Liver (tissue), 9 donors: ENCODE results near the gene ADGRF1. TPM values are rescaled to one million over a fixed set of nuclear protein-coding genes. Genes with fewer than 3 reads are reported as not detected.

Experiments
- DNase-seq: peaks from one replicate; pipeline ENCODE4 v3.0.0-alpha.2; 2017; ENCODE audit warnings: low spot score
- H3K27ac ChIP-seq, 2 donors: one replicate each; pipeline ENCODE4 v1.7.0; 2013; ENCODE audit warnings: inconsistent platforms in 2 of 2, low read length in 2 of 2, control low read depth in 1 of 2, low read depth in 1 of 2, mild to moderate bottlenecking in 1 of 2
- H3K27me3 ChIP-seq, 4 donors: one replicate each; pipeline versions ENCODE4 v1.6.1 to v1.7.0; 2013; ENCODE audit warnings: low read length in 3 of 4, inconsistent platforms in 1 of 4, mild to moderate bottlenecking in 1 of 4, moderate library complexity in 1 of 4; ENCODE audit not compliant: control insufficient read depth in 4 of 4, insufficient read depth in 4 of 4
- H3K36me3 ChIP-seq, 4 donors: one replicate each; pipeline versions ENCODE4 v1.6.1 to v1.7.0; 2013; ENCODE audit warnings: low read length in 3 of 4, mild to moderate bottlenecking in 3 of 4, low read depth in 1 of 4, moderate library complexity in 1 of 4; ENCODE audit not compliant: control insufficient read depth in 4 of 4, insufficient read depth in 3 of 4
- H3K4me1 ChIP-seq, 4 donors: one replicate each; pipeline versions ENCODE4 v1.6.1 to v1.7.0; 2013; ENCODE audit warnings: low read length in 3 of 4, mild to moderate bottlenecking in 3 of 4, moderate library complexity in 1 of 4; ENCODE audit not compliant: control insufficient read depth in 4 of 4, insufficient read depth in 4 of 4
- H3K4me3 ChIP-seq, 3 donors: one replicate each; pipeline versions ENCODE4 v1.6.1 to v1.7.0; 2013; ENCODE audit warnings: low read length in 3 of 3, control low read depth in 1 of 3, low read depth in 1 of 3, mild to moderate bottlenecking in 1 of 3
- H3K9ac ChIP-seq, 2 donors: one replicate each; pipeline ENCODE4 v1.7.0; 2013; ENCODE audit warnings: low read length in 2 of 2, mild to moderate bottlenecking in 2 of 2, moderate library complexity in 2 of 2, control low read depth in 1 of 2, low read depth in 1 of 2
- H3K9me3 ChIP-seq, 4 donors: one replicate each; pipeline versions ENCODE4 v1.6.1 to v1.7.0; 2013; ENCODE audit warnings: low read length in 3 of 4; ENCODE audit not compliant: control insufficient read depth in 4 of 4
- FOXA1 ChIP-seq: IDR thresholded peaks from 2 replicates; pipeline ENCODE4 v1.6.1; 2016; ENCODE audit warnings: antibody characterized with exemption
- FOXA2 ChIP-seq: IDR thresholded peaks from 2 replicates; pipeline ENCODE4 v1.6.1; 2016; ENCODE audit warnings: antibody characterized with exemption
- HNF4A ChIP-seq, 2 donors: conservative IDR thresholded peaks; 2 replicates each; pipeline ENCODE4 v1.6.1; 2016; ENCODE audit warnings: antibody characterized with exemption in 2 of 2, mild to moderate bottlenecking in 2 of 2
- HNF4G ChIP-seq: IDR thresholded peaks from 2 replicates; pipeline ENCODE4 v1.6.1; 2016; ENCODE audit warnings: antibody characterized with exemption
- JUND ChIP-seq, 2 donors: IDR thresholded peaks; 2 replicates each; pipeline ENCODE4 v1.6.1; 2016; ENCODE audit warnings: antibody characterized with exemption in 2 of 2
- NR2F2 ChIP-seq: IDR thresholded peaks from 2 replicates; pipeline ENCODE4 v1.6.1; 2016; ENCODE audit warnings: antibody characterized with exemption
- RAD21 ChIP-seq, 2 donors: IDR thresholded peaks; 2 replicates each; pipeline ENCODE4 v1.6.1; 2016; ENCODE audit warnings: antibody characterized with exemption in 2 of 2, mild to moderate bottlenecking in 2 of 2
- RXRA ChIP-seq, 2 donors: IDR thresholded peaks; 2 replicates each; pipeline ENCODE4 v1.6.1; 2017 to 2018; ENCODE audit warnings: antibody characterized with exemption in 2 of 2, mild to moderate bottlenecking in 1 of 2
- YY1 ChIP-seq: IDR thresholded peaks from 2 replicates; pipeline ENCODE4 v1.6.1; 2016; ENCODE audit warnings: antibody characterized with exemption, mild to moderate bottlenecking
- WGBS: extraction: QIAGEN DNeasy Blood & Tissue Kit; methylation state at CpG from one replicate; pipeline ENCODE4 v1.1.7; 2013; 5-methylcytosine and 5-hydroxymethylcytosine counted together
- polyA plus RNA-seq, 2 donors: library from polyadenylated mRNA; stranded (reverse) in 1 of 2; unstranded in 1 of 2; fragments of 200-250 nt in 1 of 2; fragments of >200 nt in 1 of 2; fragmentation: Nextera tagmentation in 1 of 2; extraction: Ambion mirVana in 1 of 2; gene quantifications; one replicate each; pipeline versions ENCODE4 v1.2.1 to v1.2.3, GENCODE V29; 2013 to 2015
- total RNA-seq, 2 donors: library from RNA; depleted of rRNA; stranded (reverse); fragments of >200 nt; gene quantifications; one replicate each; pipeline ENCODE4 v1.2.3, GENCODE V29; 2014
- TF ChIP-seq, protein P1 (sequence below): IDR thresholded peaks from 2 replicates; pipeline ENCODE4 v1.6.1; 2016; ENCODE audit warnings: antibody characterized with exemption
- TF ChIP-seq, protein P2 (sequence below): IDR thresholded peaks from 2 replicates; pipeline ENCODE4 v1.6.1; 2016; ENCODE audit warnings: antibody characterized with exemption
- TF ChIP-seq, protein P3 (sequence below): IDR thresholded peaks from 2 replicates; pipeline ENCODE4 v1.6.1; 2016; ENCODE audit warnings: antibody characterized with exemption
- TF ChIP-seq, protein P4 (sequence below): IDR thresholded peaks from 2 replicates; pipeline ENCODE4 v1.6.1; 2016; ENCODE audit warnings: antibody characterized with exemption, mild to moderate bottlenecking
- TF ChIP-seq, protein P5 (sequence below): fragments of 150-350 bp; IDR thresholded peaks from 2 replicates; pipeline ENCODE4 v1.5.1; 2017; ENCODE audit warnings: improper control_type of control experiment, low read depth, low read length; ENCODE audit not compliant: missing input control
- donor health status: healthy.
- donor health status: healthy.
- donor health status: healthy.
- donor health status: healthy.
- donor health status: healthy.

The ADGRF1 gene
- total and polyA plus RNA-seq, 4 donors, result 0.01 TPM; not detected in 3

DNA sequence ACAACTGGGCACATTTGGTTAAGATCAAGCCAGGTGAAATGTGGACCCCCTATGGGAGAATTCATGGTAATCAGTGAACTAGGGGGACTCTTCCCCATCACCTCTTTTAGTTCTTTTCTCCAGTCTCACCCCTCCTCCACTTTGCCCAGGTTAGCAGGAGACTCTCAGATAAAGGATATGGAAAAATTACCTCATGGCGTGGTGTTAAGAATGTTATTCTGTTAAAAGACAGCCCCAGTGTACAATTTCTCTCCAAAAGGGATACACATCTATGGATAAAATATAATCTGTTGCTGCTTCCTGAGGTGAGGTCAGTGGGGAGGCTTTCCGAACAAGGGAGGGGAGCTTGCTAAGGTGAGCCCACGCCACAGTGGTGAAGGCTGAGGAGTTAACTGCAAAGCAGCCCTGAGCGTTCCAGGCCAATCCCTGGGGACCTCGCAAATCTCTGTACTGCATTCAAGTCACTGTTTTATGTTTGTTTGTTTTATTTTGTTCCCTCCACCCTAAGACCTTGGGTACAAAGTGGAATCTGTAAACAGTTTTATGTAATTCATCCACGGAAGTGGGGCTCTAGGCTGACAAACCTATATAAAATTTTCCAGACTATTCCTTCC is 52.0 kb downstream of the ADGRF1 start (continued):
- TF ChIP-seq, protein P1, sequence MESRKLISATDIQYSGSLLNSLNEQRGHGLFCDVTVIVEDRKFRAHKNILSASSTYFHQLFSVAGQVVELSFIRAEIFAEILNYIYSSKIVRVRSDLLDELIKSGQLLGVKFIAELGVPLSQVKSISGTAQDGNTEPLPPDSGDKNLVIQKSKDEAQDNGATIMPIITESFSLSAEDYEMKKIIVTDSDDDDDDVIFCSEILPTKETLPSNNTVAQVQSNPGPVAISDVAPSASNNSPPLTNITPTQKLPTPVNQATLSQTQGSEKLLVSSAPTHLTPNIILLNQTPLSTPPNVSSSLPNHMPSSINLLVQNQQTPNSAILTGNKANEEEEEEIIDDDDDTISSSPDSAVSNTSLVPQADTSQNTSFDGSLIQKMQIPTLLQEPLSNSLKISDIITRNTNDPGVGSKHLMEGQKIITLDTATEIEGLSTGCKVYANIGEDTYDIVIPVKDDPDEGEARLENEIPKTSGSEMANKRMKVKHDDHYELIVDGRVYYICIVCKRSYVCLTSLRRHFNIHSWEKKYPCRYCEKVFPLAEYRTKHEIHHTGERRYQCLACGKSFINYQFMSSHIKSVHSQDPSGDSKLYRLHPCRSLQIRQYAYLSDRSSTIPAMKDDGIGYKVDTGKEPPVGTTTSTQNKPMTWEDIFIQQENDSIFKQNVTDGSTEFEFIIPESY, result no peak
- no peak for TF ChIP-seq JUND (IDR thresholded peaks at IDR 0.05)
- TF ChIP-seq, protein P2, sequence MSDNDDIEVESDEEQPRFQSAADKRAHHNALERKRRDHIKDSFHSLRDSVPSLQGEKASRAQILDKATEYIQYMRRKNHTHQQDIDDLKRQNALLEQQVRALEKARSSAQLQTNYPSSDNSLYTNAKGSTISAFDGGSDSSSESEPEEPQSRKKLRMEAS, result no peak
- no peak for TF ChIP-seq HNF4A (conservative IDR thresholded peaks at IDR 0.05)
- no peak for TF ChIP-seq FOXA2
- no peak for TF ChIP-seq NR2F2
- TF ChIP-seq, protein P3, sequence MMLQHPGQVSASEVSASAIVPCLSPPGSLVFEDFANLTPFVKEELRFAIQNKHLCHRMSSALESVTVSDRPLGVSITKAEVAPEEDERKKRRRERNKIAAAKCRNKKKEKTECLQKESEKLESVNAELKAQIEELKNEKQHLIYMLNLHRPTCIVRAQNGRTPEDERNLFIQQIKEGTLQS, result no peak

DNA sequence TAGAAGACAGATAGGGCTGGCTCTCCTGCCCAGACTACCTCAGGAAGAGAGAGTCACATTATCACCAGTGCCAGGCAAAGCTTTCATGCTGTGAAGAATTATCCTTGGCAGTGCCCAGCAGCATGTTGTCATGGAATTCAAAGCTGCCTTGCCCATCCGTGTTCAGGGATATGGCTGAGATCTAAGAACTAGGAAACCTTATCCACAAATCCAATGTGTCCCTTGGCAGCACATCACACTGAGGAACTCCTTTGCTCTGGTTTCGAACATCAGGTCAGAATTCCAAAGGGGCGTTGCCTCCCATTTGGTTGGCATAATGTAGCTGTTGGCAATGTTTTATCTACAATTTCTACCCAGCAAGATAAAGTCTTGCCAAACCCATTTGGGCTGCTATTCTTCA is 52.7 kb downstream of the ADGRF1 start:
- 23% methylated on average over 3 of the region's 3 CpGs for WGBS

More for the DNA sequence above, 52.7 kb downstream of the ADGRF1 start:
- Histone ChIP-seq H3K9me3 (no peaks in the 10 kb centered on the region), H3K4me1 (peaks cover 0 to 18% (median 15%) of the 10 kb centered on the region in 4 donors), H3K27ac (no peak overlapping the region), H3K27me3 (peaks cover 0 to 4% (median 0%) of the 10 kb centered on the region in 4 donors), H3K36me3 (no peaks in the 10 kb centered on the region), H3K4me3 (no peak overlapping the region), H3K9ac (no peak overlapping the region)
- no peak for DNase-seq
- TF ChIP-seq RXRA (IDR thresholded peaks at IDR 0.05) (peak in 1 of 2 donors; percentile 52), FOXA2 (no peak), HNF4A (conservative IDR thresholded peaks at IDR 0.05) (peak; percentile 59 to 74), FOXA1 (no peak), HNF4G (no peak), RAD21 (IDR thresholded peaks at IDR 0.05) (peak in 1 of 2 donors; percentile 11), YY1 (no peak)
- TF ChIP-seq, protein P4, sequence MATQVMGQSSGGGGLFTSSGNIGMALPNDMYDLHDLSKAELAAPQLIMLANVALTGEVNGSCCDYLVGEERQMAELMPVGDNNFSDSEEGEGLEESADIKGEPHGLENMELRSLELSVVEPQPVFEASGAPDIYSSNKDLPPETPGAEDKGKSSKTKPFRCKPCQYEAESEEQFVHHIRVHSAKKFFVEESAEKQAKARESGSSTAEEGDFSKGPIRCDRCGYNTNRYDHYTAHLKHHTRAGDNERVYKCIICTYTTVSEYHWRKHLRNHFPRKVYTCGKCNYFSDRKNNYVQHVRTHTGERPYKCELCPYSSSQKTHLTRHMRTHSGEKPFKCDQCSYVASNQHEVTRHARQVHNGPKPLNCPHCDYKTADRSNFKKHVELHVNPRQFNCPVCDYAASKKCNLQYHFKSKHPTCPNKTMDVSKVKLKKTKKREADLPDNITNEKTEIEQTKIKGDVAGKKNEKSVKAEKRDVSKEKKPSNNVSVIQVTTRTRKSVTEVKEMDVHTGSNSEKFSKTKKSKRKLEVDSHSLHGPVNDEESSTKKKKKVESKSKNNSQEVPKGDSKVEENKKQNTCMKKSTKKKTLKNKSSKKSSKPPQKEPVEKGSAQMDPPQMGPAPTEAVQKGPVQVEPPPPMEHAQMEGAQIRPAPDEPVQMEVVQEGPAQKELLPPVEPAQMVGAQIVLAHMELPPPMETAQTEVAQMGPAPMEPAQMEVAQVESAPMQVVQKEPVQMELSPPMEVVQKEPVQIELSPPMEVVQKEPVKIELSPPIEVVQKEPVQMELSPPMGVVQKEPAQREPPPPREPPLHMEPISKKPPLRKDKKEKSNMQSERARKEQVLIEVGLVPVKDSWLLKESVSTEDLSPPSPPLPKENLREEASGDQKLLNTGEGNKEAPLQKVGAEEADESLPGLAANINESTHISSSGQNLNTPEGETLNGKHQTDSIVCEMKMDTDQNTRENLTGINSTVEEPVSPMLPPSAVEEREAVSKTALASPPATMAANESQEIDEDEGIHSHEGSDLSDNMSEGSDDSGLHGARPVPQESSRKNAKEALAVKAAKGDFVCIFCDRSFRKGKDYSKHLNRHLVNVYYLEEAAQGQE, result no peak
- TF ChIP-seq, protein P3, result no peak
- TF ChIP-seq, protein P5, sequence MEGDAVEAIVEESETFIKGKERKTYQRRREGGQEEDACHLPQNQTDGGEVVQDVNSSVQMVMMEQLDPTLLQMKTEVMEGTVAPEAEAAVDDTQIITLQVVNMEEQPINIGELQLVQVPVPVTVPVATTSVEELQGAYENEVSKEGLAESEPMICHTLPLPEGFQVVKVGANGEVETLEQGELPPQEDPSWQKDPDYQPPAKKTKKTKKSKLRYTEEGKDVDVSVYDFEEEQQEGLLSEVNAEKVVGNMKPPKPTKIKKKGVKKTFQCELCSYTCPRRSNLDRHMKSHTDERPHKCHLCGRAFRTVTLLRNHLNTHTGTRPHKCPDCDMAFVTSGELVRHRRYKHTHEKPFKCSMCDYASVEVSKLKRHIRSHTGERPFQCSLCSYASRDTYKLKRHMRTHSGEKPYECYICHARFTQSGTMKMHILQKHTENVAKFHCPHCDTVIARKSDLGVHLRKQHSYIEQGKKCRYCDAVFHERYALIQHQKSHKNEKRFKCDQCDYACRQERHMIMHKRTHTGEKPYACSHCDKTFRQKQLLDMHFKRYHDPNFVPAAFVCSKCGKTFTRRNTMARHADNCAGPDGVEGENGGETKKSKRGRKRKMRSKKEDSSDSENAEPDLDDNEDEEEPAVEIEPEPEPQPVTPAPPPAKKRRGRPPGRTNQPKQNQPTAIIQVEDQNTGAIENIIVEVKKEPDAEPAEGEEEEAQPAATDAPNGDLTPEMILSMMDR, result no peak
- TF ChIP-seq, protein P1, result no peak
